WTC11 (cell line): Measurements from ENCODE around the gene NTN1.

ENCODE experiments used
- PRRX2 ChIP-seq: fragments of 250-450 bp; sonication (Bioruptor Pico); IDR thresholded peaks from 2 replicates; pipeline ENCODE4 v1.8.0; 2021; ENCODE audit warnings: mild to moderate bottlenecking
- TF ChIP-seq, protein P1 (sequence below): fragments of 200-600 bp; IDR thresholded peaks from 2 replicates; pipeline ENCODE4 v1.8.0; 2022; ENCODE audit warnings: antibody characterized with exemption

DNA sequence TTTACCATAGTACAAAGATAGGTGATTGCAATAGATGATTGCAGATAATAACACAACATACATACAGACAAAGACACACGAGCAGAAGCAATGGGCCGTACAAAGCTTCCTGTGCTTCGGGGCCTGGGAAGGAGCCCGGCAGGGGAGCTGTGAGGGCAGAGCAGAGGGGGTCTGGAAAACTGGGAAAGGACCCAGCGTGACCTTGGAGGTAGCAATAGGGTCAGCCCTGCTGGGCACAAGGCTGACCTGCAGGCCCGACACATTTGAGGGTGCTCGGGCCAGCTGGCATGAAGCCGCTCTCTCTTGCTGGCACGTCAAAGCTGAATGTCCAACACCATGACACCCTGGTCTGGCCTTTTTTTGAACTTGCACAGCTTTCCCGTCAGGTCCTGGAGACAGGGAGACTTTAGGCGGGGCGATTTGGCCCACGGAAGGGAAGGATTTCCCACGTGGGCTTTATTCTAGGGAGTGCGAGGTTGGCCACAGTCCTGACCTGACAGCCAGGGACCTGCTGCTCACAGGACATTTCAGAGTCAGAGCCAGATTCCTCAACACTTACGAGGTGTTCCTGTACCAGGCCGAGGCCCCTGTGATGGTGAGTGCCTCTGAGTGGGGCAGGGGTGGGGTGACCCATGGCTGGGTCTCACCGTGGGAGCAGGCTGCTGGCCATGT lies 83.2 kb downstream of the NTN1 start:
- TF ChIP-seq, protein P1, sequence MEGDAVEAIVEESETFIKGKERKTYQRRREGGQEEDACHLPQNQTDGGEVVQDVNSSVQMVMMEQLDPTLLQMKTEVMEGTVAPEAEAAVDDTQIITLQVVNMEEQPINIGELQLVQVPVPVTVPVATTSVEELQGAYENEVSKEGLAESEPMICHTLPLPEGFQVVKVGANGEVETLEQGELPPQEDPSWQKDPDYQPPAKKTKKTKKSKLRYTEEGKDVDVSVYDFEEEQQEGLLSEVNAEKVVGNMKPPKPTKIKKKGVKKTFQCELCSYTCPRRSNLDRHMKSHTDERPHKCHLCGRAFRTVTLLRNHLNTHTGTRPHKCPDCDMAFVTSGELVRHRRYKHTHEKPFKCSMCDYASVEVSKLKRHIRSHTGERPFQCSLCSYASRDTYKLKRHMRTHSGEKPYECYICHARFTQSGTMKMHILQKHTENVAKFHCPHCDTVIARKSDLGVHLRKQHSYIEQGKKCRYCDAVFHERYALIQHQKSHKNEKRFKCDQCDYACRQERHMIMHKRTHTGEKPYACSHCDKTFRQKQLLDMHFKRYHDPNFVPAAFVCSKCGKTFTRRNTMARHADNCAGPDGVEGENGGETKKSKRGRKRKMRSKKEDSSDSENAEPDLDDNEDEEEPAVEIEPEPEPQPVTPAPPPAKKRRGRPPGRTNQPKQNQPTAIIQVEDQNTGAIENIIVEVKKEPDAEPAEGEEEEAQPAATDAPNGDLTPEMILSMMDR = no peak
- no peak for TF ChIP-seq PRRX2 (CRISPR knock-in tag)
